ENCODE data around the gene ANKH.

DNA sequence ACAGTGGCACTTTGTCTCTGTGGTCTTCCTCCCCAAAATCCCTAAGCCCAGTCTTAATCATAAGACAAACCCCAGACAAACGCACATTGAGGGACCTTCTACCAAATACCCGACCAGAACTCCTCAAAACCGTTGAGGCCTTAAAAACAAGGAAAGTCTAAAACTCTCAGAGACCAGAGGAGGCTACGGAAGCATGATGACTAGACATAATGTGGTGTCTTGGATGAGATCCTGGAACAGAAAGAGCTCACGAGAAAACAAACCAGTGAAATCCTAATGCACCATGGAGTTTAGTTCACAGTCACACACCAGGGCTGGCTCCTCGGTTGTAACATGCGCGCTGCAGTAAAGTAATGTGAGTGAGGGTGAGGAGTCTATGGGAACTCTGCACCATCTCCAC lies 148.7 kb downstream of the ANKH start:
- TF ChIP-seq CTCF (conservative IDR thresholded peaks at IDR 0.05) (no peak), EZH2 (IDR thresholded peaks at IDR 0.05; ENCODE audit: low read depth) (no peak)
